Kidney (tissue), 22 donors: ENCODE results near the gene ANKRD42. TPM values are rescaled to one million over a fixed set of nuclear protein-coding genes. Genes with fewer than 3 reads are reported as not detected.

Experiments
- DNase-seq, 5 donors: peaks; one replicate each; pipeline ENCODE4 v3.0.0-alpha.2; 2013 to 2020
- FAIRE-seq: peaks from 2 replicates; lab custom pipeline; 2012; peaks lifted over from hg19 to GRCh38; lab: Jason Lieb, UNC
- H3K27ac ChIP-seq, 2 donors: one replicate each; pipeline ENCODE4 v1.7.0; 2013; ENCODE audit warnings: low read depth in 2 of 2, low read length in 2 of 2, inconsistent platforms in 1 of 2
- H3K27me3 ChIP-seq: one replicate; pipeline ENCODE4 v1.7.1; 2013; ENCODE audit warnings: low read length, inconsistent platforms; ENCODE audit not compliant: control insufficient read depth, insufficient read depth
- H3K36me3 ChIP-seq, 3 donors: one replicate each; pipeline versions ENCODE4 v1.7.0 to v1.7.1; 2013; ENCODE audit warnings: low read length in 3 of 3, control low read depth in 1 of 3, inconsistent platforms in 1 of 3; ENCODE audit not compliant: insufficient read depth in 3 of 3, control insufficient read depth in 2 of 3
- H3K4me1 ChIP-seq, 3 donors: one replicate each; pipeline versions ENCODE4 v1.7.0 to v1.7.1; 2013; ENCODE audit warnings: low read length in 3 of 3, inconsistent platforms in 1 of 3, low read depth in 1 of 3; ENCODE audit not compliant: control insufficient read depth in 2 of 3, insufficient read depth in 2 of 3
- H3K4me3 ChIP-seq, 3 donors: one replicate each; pipeline versions ENCODE4 v1.7.0 to v1.8.1; 2013; ENCODE audit warnings: low read length in 3 of 3, control low read depth in 1 of 3, inconsistent platforms in 1 of 3
- H3K9ac ChIP-seq, 3 donors: one replicate each; pipeline versions ENCODE4 v1.7.0 to v1.7.1; 2013; ENCODE audit warnings: low read length in 3 of 3, control low read depth in 1 of 3, inconsistent platforms in 1 of 3
- H3K9me3 ChIP-seq, 3 donors: one replicate each; pipeline versions ENCODE4 v1.7.0 to v1.7.1; 2013; ENCODE audit warnings: low read length in 3 of 3, control low read depth in 1 of 3, inconsistent platforms in 1 of 3; ENCODE audit not compliant: control insufficient read depth in 2 of 3, insufficient read depth in 1 of 3
- intact Hi-C: fragments of 100-400 bp; cut with DNase I; formaldehyde crosslinking; loops from one replicate; pipeline ENCODE4 v1.11.1; 2022
- long read RNA-seq, 10 donors: library from polyadenylated mRNA in 1 of 10; unstranded in 1 of 10; transcript quantifications; one replicate each; pipeline ENCODE4 v2.0.0 and lab custom pipeline, GENCODE V29; 2021 to 2026
- polyA plus RNA-seq: library from polyadenylated mRNA; stranded (reverse); fragments of 350-450 nt; fragmentation: Illumina TruSeq; extraction: RNeasy Lipid Tissue Mini Kit (QIAGEN cat#74804); gene quantifications from one replicate; pipeline ENCODE4 v1.2.3, GENCODE V29; 2014; ENCODE audit warnings: low read depth, low replicate concordance; ENCODE audit not compliant: insufficient read depth
- total RNA-seq: library from RNA; stranded (reverse); fragmentation: NEBNext Ultra II Directional; extraction: Animal tissue kit (Norgen Biotek cat#: 25700); gene quantifications from one replicate; pipeline ENCODE4 v1.2.1, GENCODE V29; 2021
- TF ChIP-seq, protein P1 (sequence below): IDR thresholded peaks from 3 replicates; pipeline ENCODE4 v1.5.1; 2012; ENCODE audit warnings: mild to moderate bottlenecking, moderate library complexity, borderline replicate concordance; ENCODE audit not compliant: insufficient read depth; ENCODE audit errors: extremely low read depth
- donor health status: control.
- donor health status: control.
- donor health status: control.
- donor health status: control.
- donor health status: control.
- donor health status: DM: yes; HTN: yes; CAD: no.
- donor health status: Normal renal cell carcinoma (clear cell type).

Gene ANKRD42
- total RNA-seq (22.5 TPM), polyA plus RNA-seq (12.1 TPM)
- long read RNA-seq, donor 1, partial matches to known transcripts: 5 of 46 reads
- long read RNA-seq, donor 1, other reads (novel, unspliced or antisense): 38 of 46 reads
- long read RNA-seq, donor 2, full-length matches to known transcripts: 2 of 2 reads
- long read RNA-seq, donor 2, partial matches to known transcripts: 0 of 2 reads
- long read RNA-seq, donor 2, other reads (novel, unspliced or antisense): 0 of 2 reads
- long read RNA-seq, donor 3, full-length matches to known transcripts: 3 of 3 reads
- long read RNA-seq, donor 3, partial matches to known transcripts: 0 of 3 reads
- long read RNA-seq, donor 3, other reads (novel, unspliced or antisense): 0 of 3 reads
- long read RNA-seq, donor 4, full-length matches to known transcripts: 2 of 39 reads
- long read RNA-seq, donor 4, partial matches to known transcripts: 11 of 39 reads
- long read RNA-seq, donor 4, other reads (novel, unspliced or antisense): 26 of 39 reads
- long read RNA-seq, donor 5, full-length matches to known transcripts: 1 of 1 reads
- long read RNA-seq, donor 5, partial matches to known transcripts: 0 of 1 reads
- long read RNA-seq, donor 5, other reads (novel, unspliced or antisense): 0 of 1 reads
- long read RNA-seq, donor 6, partial matches to known transcripts: 38 of 77 reads
- long read RNA-seq, donor 6, other reads (novel, unspliced or antisense): 39 of 77 reads
- long read RNA-seq, donor 7, full-length matches to known transcripts: 12 of 26 reads
- long read RNA-seq, donor 7, partial matches to known transcripts: 0 of 26 reads
- long read RNA-seq, donor 7, other reads (novel, unspliced or antisense): 14 of 26 reads
- long read RNA-seq, donor 8, full-length matches to known transcripts: 2 of 2 reads
- long read RNA-seq, donor 8, partial matches to known transcripts: 0 of 2 reads
- long read RNA-seq, donor 8, other reads (novel, unspliced or antisense): 0 of 2 reads
- long read RNA-seq, donor 9, partial matches to known transcripts: 5 of 14 reads
- long read RNA-seq, donor 9, other reads (novel, unspliced or antisense): 9 of 14 reads
- long read RNA-seq, donor 10, partial matches to known transcripts: 36 of 36 reads
- long read RNA-seq, donor 10, other reads (novel, unspliced or antisense): 0 of 36 reads

DNA sequence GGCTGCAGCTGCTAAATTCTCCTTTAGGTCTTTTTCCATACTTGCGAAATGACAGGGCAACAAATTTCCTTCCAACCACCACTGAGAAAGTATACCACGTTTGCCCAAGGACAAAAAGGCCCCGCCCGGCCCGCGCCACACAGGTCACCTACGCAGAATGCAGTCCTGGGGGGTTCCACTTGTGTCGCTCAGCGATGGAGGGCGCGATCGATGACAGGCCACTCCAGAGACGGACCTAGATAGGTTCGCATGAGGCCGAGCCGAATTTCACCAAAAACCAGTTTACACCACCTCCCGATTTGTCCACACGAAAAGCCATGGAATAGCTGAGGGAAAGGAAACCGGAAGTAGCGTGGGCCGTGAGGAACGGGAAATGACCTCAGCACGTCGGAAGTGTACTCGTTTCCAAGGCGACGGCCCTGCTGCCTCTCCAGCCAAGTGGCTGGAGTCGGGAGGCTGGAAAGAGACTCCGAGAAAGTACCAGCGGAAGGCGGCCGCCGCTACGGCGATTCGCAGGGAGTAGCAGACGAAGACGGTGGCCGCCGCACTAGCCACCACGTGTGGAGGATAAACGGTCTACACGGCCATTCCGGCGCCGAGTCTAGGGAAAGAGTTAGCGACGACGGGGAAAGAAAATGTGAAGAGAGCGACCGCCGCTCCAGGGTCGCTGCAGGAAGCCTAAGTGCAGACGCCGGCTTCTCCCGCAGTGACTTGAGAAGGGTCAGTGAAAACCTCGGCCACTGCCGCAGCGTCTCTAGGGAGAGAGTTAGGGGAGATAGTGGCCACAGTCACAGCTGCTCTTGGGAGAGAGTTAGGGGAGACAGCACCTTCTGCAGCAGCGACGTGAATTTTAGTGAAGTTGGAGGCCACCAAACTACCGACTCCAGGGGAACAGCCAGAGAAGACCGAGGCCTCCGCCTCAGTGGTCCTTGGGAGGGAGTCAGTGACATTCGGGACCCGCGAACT, at the start of gene ANKRD42:
TSS of gene ANKRD42 (plus strand) at position 398 of the 966 bp plus-strand sequence. CDS start 959 bp downstream, outside the sequence.
- peak; percentile 95 to 99 (median 97) for DNase-seq
- H3K36me3 ChIP-seq: peaks cover 0 to 4% (median 2%) of the 10 kb centered on the region in 3 donors
- peaks cover 5 to 14% (median 7%) of the 10 kb centered on the region in 3 donors for H3K4me1 ChIP-seq
- no peak for FAIRE-seq
- H3K27ac ChIP-seq: peak within 1 kb of the TSS; percentile 91 to 98
- H3K4me3 ChIP-seq: peak within 1 kb of the TSS; percentile 93 to 99 (median 99)
- intact Hi-C loops: no loop called here
- H3K9ac ChIP-seq: peak within 1 kb of the TSS; percentile 96 to 100 (median 100)
- H3K9me3 ChIP-seq: no peaks in the 10 kb centered on the region
- TF ChIP-seq, protein P1, sequence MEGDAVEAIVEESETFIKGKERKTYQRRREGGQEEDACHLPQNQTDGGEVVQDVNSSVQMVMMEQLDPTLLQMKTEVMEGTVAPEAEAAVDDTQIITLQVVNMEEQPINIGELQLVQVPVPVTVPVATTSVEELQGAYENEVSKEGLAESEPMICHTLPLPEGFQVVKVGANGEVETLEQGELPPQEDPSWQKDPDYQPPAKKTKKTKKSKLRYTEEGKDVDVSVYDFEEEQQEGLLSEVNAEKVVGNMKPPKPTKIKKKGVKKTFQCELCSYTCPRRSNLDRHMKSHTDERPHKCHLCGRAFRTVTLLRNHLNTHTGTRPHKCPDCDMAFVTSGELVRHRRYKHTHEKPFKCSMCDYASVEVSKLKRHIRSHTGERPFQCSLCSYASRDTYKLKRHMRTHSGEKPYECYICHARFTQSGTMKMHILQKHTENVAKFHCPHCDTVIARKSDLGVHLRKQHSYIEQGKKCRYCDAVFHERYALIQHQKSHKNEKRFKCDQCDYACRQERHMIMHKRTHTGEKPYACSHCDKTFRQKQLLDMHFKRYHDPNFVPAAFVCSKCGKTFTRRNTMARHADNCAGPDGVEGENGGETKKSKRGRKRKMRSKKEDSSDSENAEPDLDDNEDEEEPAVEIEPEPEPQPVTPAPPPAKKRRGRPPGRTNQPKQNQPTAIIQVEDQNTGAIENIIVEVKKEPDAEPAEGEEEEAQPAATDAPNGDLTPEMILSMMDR: no peak
- no peaks in the 10 kb centered on the region for H3K27me3 ChIP-seq

DNA sequence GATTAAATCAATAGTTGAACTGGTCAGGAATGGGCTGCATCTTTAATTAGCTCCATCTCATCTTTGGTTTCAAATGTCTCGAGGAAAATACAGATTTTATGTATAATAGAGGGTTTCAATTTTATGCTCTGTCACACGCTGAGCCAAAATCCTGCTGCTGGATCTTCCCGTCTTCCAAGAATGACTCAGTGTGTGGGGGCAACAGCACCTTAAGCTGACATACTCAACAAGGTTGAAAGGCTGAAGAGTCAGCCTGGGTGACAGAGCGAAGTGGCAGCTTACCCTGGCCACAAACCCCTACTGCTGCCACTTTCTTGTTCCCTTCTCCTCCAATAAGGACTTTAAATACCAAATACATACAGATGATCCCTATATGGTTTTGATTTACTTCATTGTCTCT, 45.6 kb upstream of the ANKRD42 start:
- DNase-seq: no peak
- H3K9ac ChIP-seq: no peak overlapping the region
- H3K4me1 ChIP-seq: no peaks in the 10 kb centered on the region
- H3K9me3 ChIP-seq: no peaks in the 10 kb centered on the region
- no peak overlapping the region for H3K4me3 ChIP-seq
- no peaks in the 10 kb centered on the region for H3K27me3 ChIP-seq
- no peak overlapping the region for H3K27ac ChIP-seq
- intact Hi-C loops: no loop called here
- no peaks in the 10 kb centered on the region for H3K36me3 ChIP-seq
- FAIRE-seq: no peak
- TF ChIP-seq, protein P1: no peak

DNA sequence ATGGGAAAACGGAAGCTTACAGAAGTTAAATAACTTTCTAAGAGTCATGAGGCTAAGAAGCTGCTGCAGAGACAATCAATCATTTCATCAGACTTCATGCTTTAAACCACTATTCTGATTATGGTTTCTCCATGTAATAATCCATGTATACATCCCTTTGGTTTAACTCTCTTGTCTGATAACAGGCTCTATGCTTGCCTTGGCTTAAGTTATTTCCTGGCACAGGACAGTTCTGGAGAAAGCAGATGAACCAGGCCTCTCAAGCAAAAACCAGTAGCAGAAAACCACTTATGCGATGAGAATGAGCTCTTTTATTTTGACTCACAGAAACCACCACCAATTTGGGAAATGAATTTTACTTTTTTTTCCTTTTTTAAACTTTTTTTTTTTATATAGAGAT, 43.1 kb upstream of the ANKRD42 start:
- Histone ChIP-seq H3K27ac (no peak overlapping the region), H3K4me3 (no peak overlapping the region), H3K9me3 (no peaks in the 10 kb centered on the region), H3K9ac (no peak overlapping the region), H3K36me3 (no peaks in the 10 kb centered on the region), H3K27me3 (no peaks in the 10 kb centered on the region), H3K4me1 (no peaks in the 10 kb centered on the region)
- no peak for DNase-seq
- TF ChIP-seq, protein P1: no peak
- no peak for FAIRE-seq
- intact Hi-C loops: no loop called here
